HepG2 (cell line): ENCODE results near the gene VARS1. TPM values are rescaled to one million over a fixed set of nuclear protein-coding genes. Genes with fewer than 3 reads are reported as not detected.

Source experiments
- ARID4A ChIP-seq: sonication (generic); formaldehyde crosslinking; IDR thresholded peaks from 2 replicates; pipeline ENCODE4 v1.5.0; 2020; ENCODE audit warnings: mild to moderate bottlenecking, missing genetic modification reagents, borderline replicate concordance
- CTCF ChIP-seq: sonication (generic); formaldehyde crosslinking; IDR thresholded peaks from 2 replicates; pipeline ENCODE4 v1.5.0; 2020; ENCODE audit warnings: mild to moderate bottlenecking, missing genetic modification reagents, moderate library complexity
- DZIP1 ChIP-seq: sonication (generic); formaldehyde crosslinking; IDR thresholded peaks from 2 replicates; pipeline ENCODE4 v1.5.0; 2020; ENCODE audit warnings: mild to moderate bottlenecking, missing genetic modification reagents
- FIP1L1 ChIP-seq: fragments of 200-400 bp; formaldehyde crosslinking; IDR thresholded peaks from 2 replicates; pipeline ENCODE4 v1.6.1; 2018; ENCODE audit warnings: low read depth, mild to moderate bottlenecking, low read length, moderate library complexity, borderline replicate concordance; ENCODE audit not compliant: insufficient read depth
- HDAC1 ChIP-seq: sonication (generic); formaldehyde crosslinking; IDR thresholded peaks from 2 replicates; pipeline ENCODE4 v1.5.1; 2020; ENCODE audit warnings: mild to moderate bottlenecking, missing genetic modification reagents
- IRX3 ChIP-seq: sonication (generic); formaldehyde crosslinking; IDR thresholded peaks from 2 replicates; pipeline ENCODE4 v1.8.1; 2023; ENCODE audit warnings: mild to moderate bottlenecking, low read depth, missing genetic modification reagents, borderline replicate concordance
- RAD21 ChIP-seq: fragments of 450-650 bp; formaldehyde crosslinking; IDR thresholded peaks from 2 replicates; pipeline ENCODE4 v1.5.0; 2020; ENCODE audit warnings: mild to moderate bottlenecking
- SPEN ChIP-seq: sonication (generic); formaldehyde crosslinking; IDR thresholded peaks from 2 replicates; pipeline ENCODE4 v1.5.1; 2020; ENCODE audit warnings: low read depth, mild to moderate bottlenecking, missing genetic modification reagents
- STAG1 ChIP-seq: sonication (generic); formaldehyde crosslinking; IDR thresholded peaks from 2 replicates; pipeline ENCODE4 v1.4.0; 2020; ENCODE audit warnings: missing genetic modification reagents
- THAP9 ChIP-seq: sonication (generic); formaldehyde crosslinking; IDR thresholded peaks from 2 replicates; pipeline ENCODE4; 2020; ENCODE audit warnings: missing genetic modification reagents, mild to moderate bottlenecking, borderline replicate concordance
- TRIM24 ChIP-seq: sonication (generic); formaldehyde crosslinking; IDR thresholded peaks from 2 replicates; pipeline ENCODE4 v1.8.0; 2022; ENCODE audit warnings: mild to moderate bottlenecking, missing genetic modification reagents
- ZBTB21 ChIP-seq: sonication (generic); formaldehyde crosslinking; IDR thresholded peaks from 2 replicates; pipeline ENCODE4 v1.4.0; 2020; ENCODE audit warnings: missing genetic modification reagents
- ZNF235 ChIP-seq: sonication (generic); formaldehyde crosslinking; IDR thresholded peaks from 2 replicates; pipeline ENCODE4 v1.8.1; 2023; ENCODE audit warnings: mild to moderate bottlenecking, missing genetic modification reagents, borderline replicate concordance
- ZNF704 ChIP-seq: sonication (generic); formaldehyde crosslinking; IDR thresholded peaks from 2 replicates; pipeline ENCODE4 v1.8.1; 2023; ENCODE audit warnings: mild to moderate bottlenecking, inconsistent platforms, moderate library complexity, missing genetic modification reagents, borderline replicate concordance
- ZSCAN12 ChIP-seq: sonication (generic); formaldehyde crosslinking; IDR thresholded peaks from 2 replicates; pipeline ENCODE4 v1.9.0; 2021; ENCODE audit warnings: mild to moderate bottlenecking, missing genetic modification reagents
- polyA plus RNA-seq, 8 experiments: library from polyadenylated mRNA; depleted of rRNA in 3 of 8; stranded (reverse) in 7 of 8; unstranded in 1 of 8; fragments of >200 nt; fragmentation: Illumina TruSeq in 4 of 8; extraction: Trizol in 4 of 8; gene quantifications; 2 replicates each; pipeline versions ENCODE4 v1.2.1 to v1.2.3, GENCODE V29; 2011 to 2016; ENCODE audit warnings: low read depth in 4 of 8, missing spikeins in 1 of 8, mixed read lengths in 1 of 8; ENCODE audit not compliant: insufficient read depth in 1 of 8
- total RNA-seq, 5 experiments: library from RNA; depleted of rRNA; stranded (reverse); fragments of >200 nt; fragmentation: Illumina TruSeq; extraction: Trizol; gene quantifications; 2 replicates each; pipeline ENCODE4 v1.2.3, GENCODE V29; 2016; ENCODE audit warnings: low read depth in 1 of 5

The VARS1 gene
- total and polyA plus RNA-seq, 2 of the 13 experiments (the other 11 are each of a cell fraction or from before 2014, with no cell fraction given) = 14.7 to 56.1 TPM

- no peak for TF ChIP-seq DZIP1 (CRISPR knock-in tag)
- TF ChIP-seq STAG1 (CRISPR knock-in tag) = peak; percentile 69
- no peak for TF ChIP-seq ZNF704 (CRISPR knock-in tag)
- TF ChIP-seq RAD21 (CRISPR knock-in tag) = peak; percentile 41; the same call in 1 of the 2 replicates
- TF ChIP-seq SPEN (CRISPR knock-in tag) = no peak
- no peak for TF ChIP-seq HDAC1 (CRISPR knock-in tag)
- TF ChIP-seq IRX3 (CRISPR knock-in tag) = no peak
- TF ChIP-seq THAP9 (CRISPR knock-in tag) = no peak
- TF ChIP-seq CTCF (CRISPR knock-in tag) = peak; percentile 63
- no peak for TF ChIP-seq ZSCAN12 (CRISPR knock-in tag)
- no peak for TF ChIP-seq ARID4A (CRISPR knock-in tag)
- TF ChIP-seq ZNF235 (CRISPR knock-in tag) = no peak
- no peak for TF ChIP-seq FIP1L1
- no peak for TF ChIP-seq ZBTB21
- no peak for TF ChIP-seq TRIM24
These were observed 34.2 kb upstream of the VARS1 start (continued) for GRCh38 chr6:31829633-31830283.
